Endothelial cell of umbilical vein (primary cell): Measurements from ENCODE around the gene PRMT7. TPM values are rescaled to one million over a fixed set of nuclear protein-coding genes. Genes with fewer than 3 reads are reported as not detected.

Experiments used
- BruUV-seq: library from RNA; stranded (reverse); fragments of 400-500 nt; replicated peaks from 2 replicates; lab custom pipeline; 2021; lab: Mats Ljungman, UMichigan
- CTCF ChIA-PET: fragments of 300-600, 350-600 bp; sonication (Branson Sonifier 250); formaldehyde crosslinking; loops from one replicate; lab custom pipeline; 2021; ENCODE audit warnings: antibody characterized with exemption, inconsistent platforms; lab: Charles Lee
- POLR2A ChIA-PET: fragments of 300-600, 350-600 bp; sonication (Branson Sonifier 250); formaldehyde crosslinking; loops from one replicate; lab custom pipeline; 2021; ENCODE audit warnings: antibody characterized with exemption, inconsistent platforms; lab: Charles Lee
- DNase-seq: peaks from one replicate; pipeline ENCODE4 v3.0.0-alpha.2; 2011; ENCODE audit warnings: low read depth, low spot score
- FAIRE-seq: peaks from 2 replicates; lab custom pipeline; 2011; peaks lifted over from hg19 to GRCh38; lab: Jason Lieb, UNC
- H2AFZ ChIP-seq: 2 replicates; pipeline ENCODE4 v1.6.0; 2012; ENCODE audit warnings: low read depth, low read length, control low read depth, inconsistent platforms
- H3K27ac ChIP-seq: 2 replicates; pipeline ENCODE4 v1.5.1; 2011; ENCODE audit warnings: low read depth, mild to moderate bottlenecking, control low read depth, low read length, moderate library complexity; ENCODE audit not compliant: insufficient read depth
- H3K27me3 ChIP-seq, 2 experiments: 2 replicates each; pipeline versions ENCODE4 v1.6.0 to v1.6.1; 2011; ENCODE audit warnings: low read length in 2 of 2, mixed read lengths in 1 of 2; ENCODE audit not compliant: control insufficient read depth in 2 of 2, insufficient read depth in 2 of 2
- H3K36me3 ChIP-seq, 2 experiments: 2 replicates in 1 of 2; 3 replicates in 1 of 2; pipeline ENCODE4 v1.5.1; 2011; ENCODE audit warnings: low read length in 2 of 2, mild to moderate bottlenecking in 1 of 2, moderate library complexity in 1 of 2; ENCODE audit not compliant: control insufficient read depth in 2 of 2, insufficient read depth in 2 of 2; ENCODE audit errors: extremely low read depth in 1 of 2
- H3K4me1 ChIP-seq: 3 replicates; pipeline ENCODE4 v1.5.1; 2011; ENCODE audit warnings: mild to moderate bottlenecking, low read length; ENCODE audit not compliant: control insufficient read depth, insufficient read depth; ENCODE audit errors: extremely low read depth
- H3K4me2 ChIP-seq: 2 replicates; pipeline ENCODE4 v1.6.1; 2011; ENCODE audit warnings: low read length, control low read depth, mixed read lengths; ENCODE audit not compliant: insufficient read depth
- H3K4me3 ChIP-seq, 3 experiments: fragments of 200-600 bp in 1 of 3; sonication (generic), shearing (Covaris generic) in 1 of 3; replicated peaks in 1 of 3; 2 replicates each; pipeline ENCODE4 v1.5.1; 2011 to 2016; ENCODE audit warnings: control low read depth in 3 of 3, low read length in 3 of 3, mild to moderate bottlenecking in 2 of 3, inconsistent platforms in 1 of 3, low read depth in 1 of 3, moderate library complexity in 1 of 3; ENCODE audit not compliant: insufficient read depth in 1 of 3
- H3K79me2 ChIP-seq: 2 replicates; pipeline ENCODE4 v1.6.0; 2012; ENCODE audit warnings: low read length, inconsistent platforms; ENCODE audit not compliant: control insufficient read depth, insufficient read depth
- H3K9ac ChIP-seq: replicated peaks from 2 replicates; pipeline ENCODE3; 2011; ENCODE audit warnings: low read length, control low read depth; ENCODE audit not compliant: insufficient read depth; ENCODE audit errors: extremely low read depth
- H3K9me1 ChIP-seq: replicated peaks from 3 replicates; pipeline ENCODE4 v1.6.0; 2011; ENCODE audit warnings: mild to moderate bottlenecking, low read length; ENCODE audit not compliant: control insufficient read depth, insufficient read depth; ENCODE audit errors: extremely low read depth
- H3K9me3 ChIP-seq: replicated peaks from 2 replicates; pipeline ENCODE4 v1.5.1; 2012; ENCODE audit warnings: low read length, inconsistent platforms; ENCODE audit not compliant: control insufficient read depth, insufficient read depth
- H4K20me1 ChIP-seq: replicated peaks from 2 replicates; pipeline ENCODE3; 2011; ENCODE audit warnings: mild to moderate bottlenecking, low read length; ENCODE audit not compliant: control insufficient read depth, insufficient read depth; ENCODE audit errors: extremely low read depth
- CTCF ChIP-seq, 2 donors: IDR thresholded peaks; 1 replicate in 1 of 2; 2 replicates in 1 of 2; pipeline ENCODE4 v1.5.1; 2011; ENCODE audit warnings: low read length in 2 of 2, mild to moderate bottlenecking in 2 of 2, moderate library complexity in 2 of 2, control low read depth in 1 of 2, inconsistent platforms in 1 of 2, low read depth in 1 of 2; ENCODE audit not compliant: insufficient read depth in 1 of 2; ENCODE audit errors: extremely low read depth in 1 of 2
- EZH2 ChIP-seq: IDR thresholded peaks from 2 replicates; pipeline ENCODE4 v1.6.1; 2012; ENCODE audit warnings: borderline replicate concordance, low read depth, mild to moderate bottlenecking, moderate library complexity, low read length, inconsistent platforms; ENCODE audit not compliant: severe bottlenecking
- FOS ChIP-seq: IDR thresholded peaks from 2 replicates; pipeline ENCODE4 v1.6.1; 2011; ENCODE audit warnings: mild to moderate bottlenecking, low read length, moderate library complexity, borderline replicate concordance; ENCODE audit not compliant: insufficient read depth
- GATA2 ChIP-seq: IDR thresholded peaks from 2 replicates; pipeline ENCODE4 v1.7.0; 2011; ENCODE audit warnings: low read depth, mild to moderate bottlenecking, moderate library complexity, mixed read lengths, low read length; ENCODE audit not compliant: insufficient read length, insufficient read depth
- JUN ChIP-seq: IDR thresholded peaks from 2 replicates; pipeline ENCODE4 v1.6.1; 2011; ENCODE audit warnings: borderline replicate concordance, low read depth; ENCODE audit not compliant: insufficient read length, insufficient read depth
- MAX ChIP-seq: IDR thresholded peaks from 2 replicates; pipeline ENCODE4 v1.6.1; 2011; ENCODE audit not compliant: insufficient read depth, insufficient read length
- MYC ChIP-seq: IDR thresholded peaks from one replicate; pipeline ENCODE4 v1.6.1; 2011; ENCODE audit warnings: mild to moderate bottlenecking, low read depth, low read length
- POLR2A ChIP-seq: IDR thresholded peaks from 2 replicates; pipeline ENCODE4 v1.6.1; 2012; ENCODE audit warnings: low read depth, mild to moderate bottlenecking, control low read depth, low read length
- POLR2AphosphoS5 ChIP-seq: IDR thresholded peaks from 2 replicates; pipeline ENCODE4 v1.6.1; 2012; ENCODE audit warnings: low read depth, mild to moderate bottlenecking, control low read depth, low read length, moderate library complexity; ENCODE audit not compliant: insufficient read depth
- dilution Hi-C: fragments of 300-500 bp; cut with MboI; formaldehyde crosslinking; loops from one replicate; pipeline ENCODE4 v1.15.0; 2019; ENCODE audit warnings: low sequenced_read_pairs; ENCODE audit not compliant: extremely low pct_ligation_motif_present
- intact Hi-C: fragments of 100-400 bp; cut with micrococcal nuclease; formaldehyde crosslinking; loops from one replicate; pipeline ENCODE4 v1.10.0; 2022
- polyA plus RNA-seq, 4 experiments: library from polyadenylated mRNA; depleted of rRNA in 3 of 4; stranded (reverse) in 3 of 4; unstranded in 1 of 4; fragments of >200 nt; gene quantifications; 2 replicates each; pipeline versions ENCODE4 v1.2.1 to v1.2.3, GENCODE V29; 2011 to 2012; ENCODE audit warnings: missing spikeins in 1 of 4
- total RNA-seq: library from RNA; stranded (reverse); gene quantifications from 2 replicates; pipeline ENCODE4 v1.2.3, GENCODE V29; 2021

The PRMT7 gene
- total and polyA plus RNA-seq, 2 donors (not counting 3 experiments of a cell fraction or from before 2014, with no cell fraction given), result 43.4 to 57.9 TPM

GRCh38 chr16:68355447-68356248 is 44.8 kb downstream of the PRMT7 start:
- intact Hi-C loops, result no loop called here
- no TSS peak for BruUV-seq
- POLR2A ChIA-PET, result no interaction called here
- Histone ChIP-seq H3K27me3 (no peaks in the 10 kb centered on the region), H3K9me3 (no peaks in the 10 kb centered on the region), H3K4me1 (no peaks in the 10 kb centered on the region), H3K9me1 (no peaks in the 10 kb centered on the region), H3K4me3 (no peak overlapping the region), H3K27ac (no peak overlapping the region), H3K4me2 (no peak overlapping the region), H4K20me1 (no peaks in the 10 kb centered on the region), H3K36me3 (peaks cover 0 to 45% of the 10 kb centered on the region in 2 experiments), H3K79me2 (no peaks in the 10 kb centered on the region), H2AFZ (no peak overlapping the region), H3K9ac (no peak overlapping the region)
- DNase-seq, result no peak
- no peak for FAIRE-seq
- dilution Hi-C loops, result no loop called here
- CTCF ChIA-PET, result interaction anchor here (1.3 kb wide), 1 partner anchor 91 kb away, joined by 4 read pairs; the partner anchor contains the start of gene SLC7A6
- TF ChIP-seq FOS (no peak), POLR2A (no peak), EZH2 (no peak), MAX (no peak), CTCF (IDR thresholded peaks at IDR 0.05; ENCODE audit: extremely low read depth in 1 of 2, insufficient read depth in 1 of 2, low read depth in 1 of 2, low read length in 2 of 2) (no peak), MYC (no peak), GATA2 (no peak), JUN (no peak), POLR2AphosphoS5 (no peak)
